Stimulated activated CD4-positive, alpha-beta T cell treated with anti-CD3 and anti-CD28 coated beads, TNF-alpha, amount 100 ng/mL, for 24 hours (primary cell): ENCODE results near the gene NOSIP.

ENCODE experiments used
- DNase-seq, 3 experiments: peaks; one replicate each; pipeline ENCODE4 v3.0.0-alpha.2; 2020; ENCODE audit warnings: low read depth in 3 of 3

NOSIP gene

DNA sequence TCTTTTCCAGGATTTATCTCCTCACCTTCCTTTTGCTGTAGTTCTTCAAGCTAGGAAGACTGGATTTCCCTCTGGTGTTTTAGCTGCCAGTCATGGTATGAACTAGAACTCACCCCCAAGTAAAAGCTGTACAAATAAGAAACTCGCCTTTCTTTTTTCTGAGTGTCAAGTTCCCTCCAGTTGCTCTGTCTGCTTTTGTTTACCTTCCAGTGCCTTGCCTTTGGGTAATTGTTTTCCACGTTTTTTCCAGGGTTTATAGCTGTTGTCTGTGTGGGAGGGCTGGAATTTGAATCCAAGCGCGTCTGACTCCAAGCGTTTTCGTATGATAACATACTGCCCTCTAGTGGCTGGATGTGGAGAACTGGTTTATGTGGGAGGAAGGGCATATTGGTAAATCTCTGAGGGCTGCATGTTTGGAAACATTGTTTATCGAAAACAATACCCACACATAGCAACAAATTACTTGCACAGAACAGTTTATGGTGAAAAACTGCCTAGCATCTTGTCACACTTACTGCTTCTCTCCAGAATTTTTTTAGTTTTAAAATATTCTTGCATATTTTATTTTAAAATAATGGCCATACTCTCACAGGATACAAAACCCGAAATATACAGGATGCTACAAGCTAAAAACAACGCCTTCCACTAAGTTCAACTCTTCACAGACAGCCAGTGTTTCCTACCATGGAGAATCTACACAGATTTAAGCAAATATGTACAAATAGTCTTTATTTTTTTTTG is 33.4 kb downstream of the NOSIP start:
- DNase-seq: no peak

DNA sequence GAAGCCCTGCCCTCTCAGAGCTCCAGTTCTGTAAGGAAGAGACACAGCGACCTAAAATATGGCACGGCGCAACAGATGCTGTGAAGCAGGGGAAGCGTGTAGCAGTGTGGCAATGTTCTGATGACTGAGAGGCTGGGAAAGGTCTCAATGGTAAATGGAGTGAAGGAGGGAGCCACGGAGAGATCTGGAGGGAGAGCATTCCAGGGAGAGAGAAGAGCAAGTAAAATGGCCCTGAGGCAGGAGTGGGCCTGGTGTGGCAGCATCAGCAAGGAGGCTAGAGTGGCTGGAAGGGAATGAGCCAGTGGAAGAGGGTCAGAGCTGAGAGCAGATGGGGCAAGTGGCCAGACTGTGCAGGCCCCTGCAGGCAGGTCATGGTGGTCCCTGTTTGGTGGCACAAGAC is 36.2 kb downstream of the NOSIP start:
- no peak for DNase-seq

- DNase-seq: no peak
Measured at GRCh38 chr19:49543032-49543431, 37.3 kb downstream of the NOSIP start.

- no peak for DNase-seq
Measured at GRCh38 chr19:49542446-49542845, 37.9 kb downstream of the NOSIP start.

DNA sequence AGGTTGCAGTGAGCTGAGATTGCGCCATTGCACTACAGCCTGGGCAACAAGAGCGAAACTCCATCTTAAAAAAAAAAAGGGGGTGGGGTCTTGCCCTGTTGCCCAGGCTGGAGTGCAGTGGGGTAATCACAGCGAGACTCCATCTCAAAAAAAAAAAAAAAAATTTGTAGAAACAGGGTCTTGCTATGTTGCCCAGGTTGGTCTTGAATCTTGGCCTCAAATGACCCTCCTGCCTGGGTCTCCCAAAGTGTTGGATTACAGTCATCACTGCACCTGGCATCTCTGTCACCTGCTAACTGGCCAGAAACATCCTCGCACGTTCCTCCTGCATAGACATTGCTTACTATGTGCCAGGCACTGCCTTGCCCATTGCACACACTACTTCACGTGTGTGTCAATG is 38.4 kb downstream of the NOSIP start:
- DNase-seq: no peak

- DNase-seq: no peak
Measured at GRCh38 chr19:49539192-49539952, 41.0 kb downstream of the NOSIP start.

GRCh38 chr19:49538643-49539042 is 41.7 kb downstream of the NOSIP start:
- DNase-seq: no peak

- no peak for DNase-seq
Measured at GRCh38 chr19:49536921-49537462, 43.4 kb downstream of the NOSIP start.

DNA sequence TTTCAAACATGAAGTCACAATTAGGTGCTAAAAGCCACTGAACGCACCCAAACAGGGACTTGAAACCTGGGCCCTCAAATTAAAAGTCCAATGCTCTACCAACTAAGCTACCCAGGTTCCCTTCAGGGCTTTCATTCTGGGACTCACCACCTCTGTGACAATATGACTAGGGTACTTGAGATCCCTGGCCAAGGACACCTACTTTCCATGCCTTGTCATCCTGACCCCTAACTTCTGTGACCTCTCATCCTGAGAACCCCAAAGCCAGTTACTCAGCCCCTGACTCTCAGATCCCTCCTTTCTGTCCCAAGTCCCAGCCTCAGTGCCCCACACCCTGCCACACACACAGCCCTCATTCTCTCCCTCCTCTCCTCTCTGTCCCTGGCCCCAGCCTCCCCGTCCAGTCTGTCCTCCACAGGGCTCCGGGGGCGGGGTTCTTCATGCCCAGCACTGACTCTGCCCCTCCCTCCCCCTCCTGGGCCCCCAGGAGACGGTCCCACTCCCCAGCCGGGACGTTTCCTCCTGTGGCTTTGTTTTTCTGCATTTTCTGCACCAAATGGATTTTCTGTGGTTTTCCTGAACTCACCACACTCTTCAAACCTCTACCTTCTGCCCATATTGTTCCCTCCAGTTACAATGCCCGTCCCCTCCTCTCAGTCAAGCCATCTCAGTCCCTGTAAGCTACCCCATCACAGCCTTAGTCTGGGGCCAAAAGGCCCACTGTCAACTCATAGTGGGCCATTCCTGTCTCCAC is 45.5 kb downstream of the NOSIP start:
- DNase-seq: no peak

GRCh38 chr19:49533551-49534488 is 46.5 kb downstream of the NOSIP start:
- DNase-seq: peak; percentile 61 to 82 (median 65)

GRCh38 chr19:49530708-49531107 is 49.6 kb downstream of the NOSIP start:
- DNase-seq: no peak

GRCh38 chr19:49528211-49528771 is 52.1 kb downstream of the NOSIP start:
- DNase-seq: no peak

DNA sequence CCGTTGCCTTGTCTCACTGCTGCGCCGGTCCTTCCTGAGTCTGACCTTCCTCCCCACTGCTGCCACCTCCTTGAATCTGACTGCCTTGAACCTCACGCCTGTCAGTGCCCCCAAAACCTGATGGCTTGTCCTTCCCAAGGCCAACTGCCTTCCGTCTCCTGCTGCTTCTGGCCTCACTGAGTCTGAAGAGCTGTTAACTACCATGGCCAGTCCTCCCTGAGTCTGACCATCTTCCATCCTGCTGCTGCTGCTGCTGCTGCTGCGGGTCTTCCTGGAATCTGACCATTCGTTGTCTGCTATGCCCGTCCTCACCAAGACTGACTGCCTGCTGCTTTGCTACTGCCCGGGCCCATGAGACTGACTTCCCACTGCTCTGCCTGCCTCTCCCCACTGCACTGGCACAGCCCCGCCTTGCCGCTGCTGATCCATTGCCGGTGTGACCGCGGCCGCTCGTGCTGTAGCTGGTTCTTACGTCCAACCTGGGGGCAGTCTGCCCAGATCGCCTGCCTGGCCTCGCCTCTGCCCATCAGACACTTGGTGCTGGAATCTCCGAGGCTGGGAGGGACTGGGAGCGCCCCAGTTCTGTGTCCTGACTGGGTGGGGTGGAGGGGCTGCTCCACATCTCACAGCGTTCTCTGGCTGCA is 55.4 kb downstream of the NOSIP start:
- no peak for DNase-seq

GRCh38 chr19:49520705-49521319 is 59.5 kb downstream of the NOSIP start:
- no peak for DNase-seq

GRCh38 chr19:49518033-49518432 is 62.3 kb downstream of the NOSIP start:
- no peak for DNase-seq

DNA sequence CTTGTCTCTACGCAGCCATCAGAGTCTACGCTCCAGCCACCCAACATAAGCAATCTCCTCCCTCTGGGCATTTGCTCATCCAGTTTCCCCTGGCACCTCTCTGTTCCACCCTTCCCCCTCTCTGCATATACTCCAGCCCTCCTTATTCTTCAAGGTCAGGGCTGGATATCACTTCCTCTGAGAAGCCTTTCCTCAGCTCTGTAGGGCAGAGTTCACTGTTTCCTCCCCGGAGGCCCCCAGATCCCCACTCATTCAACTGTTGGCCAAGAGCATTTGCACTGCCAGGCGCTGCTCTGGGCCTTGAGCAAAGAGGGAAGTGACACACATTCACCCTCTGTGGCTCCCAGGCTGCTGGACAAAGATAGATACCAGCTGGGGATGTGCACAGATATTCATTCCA is 64.6 kb downstream of the NOSIP start:
- DNase-seq: no peak

- no peak for DNase-seq
Measured at GRCh38 chr19:49514151-49514550, 66.2 kb downstream of the NOSIP start.

DNA sequence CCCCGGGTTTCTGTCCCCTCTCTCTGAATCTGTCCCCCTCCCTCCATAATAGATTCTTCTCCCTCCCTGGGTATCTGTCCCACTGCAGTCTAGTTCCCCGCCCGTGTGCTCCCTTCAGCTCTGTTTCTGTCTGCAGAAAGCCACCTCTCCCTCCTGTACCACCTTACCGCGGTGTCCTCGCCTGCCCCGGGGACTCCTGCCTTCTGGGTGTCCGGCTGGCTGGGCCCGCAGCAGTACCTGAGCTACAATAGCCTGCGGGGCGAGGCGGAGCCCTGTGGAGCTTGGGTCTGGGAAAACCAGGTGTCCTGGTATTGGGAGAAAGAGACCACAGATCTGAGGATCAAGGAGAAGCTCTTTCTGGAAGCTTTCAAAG is 66.6 kb downstream of the NOSIP start:
- DNase-seq: no peak

DNA sequence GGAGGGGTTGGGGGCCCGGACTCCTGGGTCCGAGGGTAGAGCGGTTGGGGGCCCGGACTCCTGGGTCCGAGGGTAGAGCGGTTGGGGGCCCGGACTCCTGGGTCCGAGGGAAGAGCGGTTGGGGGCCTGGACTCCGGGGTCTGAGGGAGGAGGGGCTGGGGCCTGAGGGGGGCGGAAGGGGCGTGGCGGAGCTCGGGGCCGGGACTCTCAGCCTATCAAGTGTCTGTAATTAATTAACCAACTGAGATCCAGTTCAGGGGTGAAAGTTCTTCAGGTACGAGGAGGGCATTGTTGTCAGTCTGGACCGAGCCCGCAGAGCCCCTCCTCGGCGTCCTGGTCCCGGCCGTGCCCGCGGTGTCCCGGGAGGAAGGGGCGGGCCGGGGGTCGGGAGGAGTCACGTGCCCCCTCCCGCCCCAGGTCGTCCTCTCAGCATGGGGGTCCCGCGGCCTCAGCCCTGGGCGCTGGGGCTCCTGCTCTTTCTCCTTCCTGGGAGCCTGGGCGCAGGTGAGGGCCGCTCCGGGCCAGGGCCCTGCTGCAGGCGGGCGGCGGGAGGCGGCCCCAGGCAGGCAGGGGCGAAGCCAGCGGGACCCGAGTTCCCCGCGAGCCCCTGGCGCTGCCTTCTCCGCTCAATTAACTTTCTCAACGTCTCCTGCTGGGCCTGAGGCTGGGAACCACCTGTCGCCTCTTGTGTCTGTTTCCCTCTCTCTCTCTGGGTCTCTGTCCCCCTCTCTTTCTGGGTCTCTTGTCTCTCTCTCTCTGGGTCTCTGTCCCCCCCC is 67.2 kb downstream of the NOSIP start:
- DNase-seq: peak in 1 of 3 experiments; percentile 34
